NCI-H146 (cell line): ENCODE results near the gene PPIC.

Experiments
- DNase-seq: peaks from one replicate; lab custom pipeline; 2025; lab: John Stamatoyannopoulos, UW

The PPIC gene

GRCh38 chr5:123036391-123037103 is at the start of gene PPIC:
Gene PPIC, minus strand, starts transcription at chr5:123036725. Its CDS starts 100 bp downstream, at chr5:123036625.
- no peak for DNase-seq

GRCh38 chr5:123085638-123086286 is 49.2 kb upstream of the PPIC start:
- DNase-seq, result no peak

- DNase-seq, result no peak
Measured at GRCh38 chr5:123084730-123085605, 48.4 kb upstream of the PPIC start.

GRCh38 chr5:123083298-123083697 is 46.8 kb upstream of the PPIC start:
- DNase-seq, result no peak

GRCh38 chr5:123080215-123080614 is 43.7 kb upstream of the PPIC start:
- no peak for DNase-seq

GRCh38 chr5:123075521-123076163 is 39.1 kb upstream of the PPIC start:
- no peak for DNase-seq

GRCh38 chr5:123068368-123068938 is 31.9 kb upstream of the PPIC start:
- no peak for DNase-seq

- DNase-seq, result no peak
Measured at GRCh38 chr5:123066016-123066415, 29.5 kb upstream of the PPIC start.

GRCh38 chr5:123059455-123059854 is 22.9 kb upstream of the PPIC start:
- DNase-seq, result no peak

- DNase-seq, result no peak
Measured at GRCh38 chr5:123051206-123051605, 14.7 kb upstream of the PPIC start.

GRCh38 chr5:123047706-123048105 is 11.2 kb upstream of the PPIC start:
- DNase-seq, result no peak

GRCh38 chr5:123046222-123046621 is 9.7 kb upstream of the PPIC start:
- DNase-seq, result no peak

GRCh38 chr5:123044926-123045617 is 8.5 kb upstream of the PPIC start:
- DNase-seq, result no peak

GRCh38 chr5:123039673-123040072 is 3.1 kb upstream of the PPIC start:
- DNase-seq, result no peak

GRCh38 chr5:123037104-123037418 is 536 bp upstream of the PPIC start:
- DNase-seq, result no peak

GRCh38 chr5:123035918-123036390 is 571 bp downstream of the PPIC start:
- no peak for DNase-seq

- DNase-seq, result no peak
Measured at GRCh38 chr5:123035360-123035917, 1.1 kb downstream of the PPIC start.

GRCh38 chr5:123033157-123033671 is 3.3 kb downstream of the PPIC start:
- no peak for DNase-seq

- no peak for DNase-seq
Measured at GRCh38 chr5:123028222-123028621, 8.3 kb downstream of the PPIC start.

GRCh38 chr5:123014689-123015088 is 21.8 kb downstream of the PPIC start:
- DNase-seq, result no peak

GRCh38 chr5:123012321-123012720 is 24.2 kb downstream of the PPIC start:
- DNase-seq, result no peak
